Measurements from ENCODE around the gene SMAD5. TPM values are rescaled to one million over a fixed set of nuclear protein-coding genes. Genes with fewer than 3 reads are reported as not detected.

The SMAD5 gene
- total and polyA plus RNA-seq, 2 of the 13 experiments (the other 11 are each of a cell fraction or from before 2014, with no cell fraction given): 27.2 to 48.5 TPM

- H3K4me2 ChIP-seq (ENCODE audit: low read depth, low read length): no peak overlapping the region
- CTCF ChIA-PET (ENCODE audit: low intra/inter-chr PET ratio, low total read pairs): no interaction called here
- DNase-seq (ENCODE audit: low spot score) (no peak), FAIRE-seq (no peak), ATAC-seq (no peak)
- H3K4me3 ChIP-seq (replicated peaks in 1 of 3; ENCODE audit: insufficient read depth in 1 of 3, low read depth in 2 of 3, low read length in 3 of 3): no peak overlapping the region
- intact Hi-C loops (cut with micrococcal nuclease; ENCODE audit: unreplicated experiment): no loop called here
- POLR2A ChIA-PET: no interaction called here
- H4K20me1 ChIP-seq (ENCODE audit: insufficient read depth, low read length): no peaks in the 10 kb centered on the region
- no peak overlapping the region for H2AFZ ChIP-seq (ENCODE audit: low read length)
- WGBS (ENCODE audit: low lambda C conversion rate): 49% methylated on average over 8 of the region's 8 CpGs
- H3K4me1 ChIP-seq (ENCODE audit: insufficient read depth, low read length): no peaks in the 10 kb centered on the region
- in situ Hi-C loops (cut with HindIII; ENCODE audit: extremely low pct_ligation_motif_present, low pct_unique_long_range_greater_than_20kb): no loop called here
- H3K27ac ChIP-seq (ENCODE audit: extremely low read length, insufficient read depth, low read length): no peak overlapping the region
- peaks cover 0 to 41% of the 10 kb centered on the region in 2 experiments; a peak in 3 of 5 replicates for H3K27me3 ChIP-seq (ENCODE audit: control insufficient read depth in 1 of 2, insufficient read depth in 2 of 2, low read length in 2 of 2)
- H3K36me3 ChIP-seq (replicated peaks in 1 of 2; ENCODE audit: control insufficient read depth in 1 of 2, insufficient read depth in 2 of 2, low read length in 2 of 2): no peaks in the 10 kb centered on the region
- H3K9ac ChIP-seq (ENCODE audit: insufficient read depth, low read depth, low read length): no peak overlapping the region
- no peaks in the 10 kb centered on the region for H3K9me3 ChIP-seq (ENCODE audit: low read length)
- no TSS peak for BruUV-seq (replicated peaks)
- TF ChIP-seq ZNF331 (CRISPR knock-in tag; IDR thresholded peaks at IDR 0.05) (peak; percentile 87), GATA4 (IDR thresholded peaks at IDR 0.05; ENCODE audit: borderline replicate concordance, low read depth) (no peak)
- H3K79me2 ChIP-seq (ENCODE audit: insufficient read depth, low read length): no peaks in the 10 kb centered on the region
Observed at GRCh38 chr5:136205061-136205702, 72.5 kb downstream of the SMAD5 start.

GRCh38 chr5:136205941-136206340, 73.3 kb downstream of the SMAD5 start:
- no peak overlapping the region for H2AFZ ChIP-seq (ENCODE audit: low read length)
- H3K4me2 ChIP-seq (ENCODE audit: low read depth, low read length): no peak overlapping the region
- no peaks in the 10 kb centered on the region for H3K9me3 ChIP-seq (ENCODE audit: low read length)
- H3K36me3 ChIP-seq (replicated peaks in 1 of 2; ENCODE audit: control insufficient read depth in 1 of 2, insufficient read depth in 2 of 2, low read length in 2 of 2): no peaks in the 10 kb centered on the region
- CTCF ChIA-PET (ENCODE audit: low intra/inter-chr PET ratio, low total read pairs): no interaction called here
- POLR2A ChIA-PET: no interaction called here
- H3K4me3 ChIP-seq (replicated peaks in 1 of 3; ENCODE audit: insufficient read depth in 1 of 3, low read depth in 2 of 3, low read length in 3 of 3): no peak overlapping the region
- WGBS (ENCODE audit: low lambda C conversion rate): 0% methylated on average over 3 of the region's 4 CpGs
- peaks cover 0 to 44% of the 10 kb centered on the region in 2 experiments; a peak in 3 of 5 replicates for H3K27me3 ChIP-seq (ENCODE audit: control insufficient read depth in 1 of 2, insufficient read depth in 2 of 2, low read length in 2 of 2)
- H3K27ac ChIP-seq (ENCODE audit: extremely low read length, insufficient read depth, low read length): no peak overlapping the region
- no peaks in the 10 kb centered on the region for H3K4me1 ChIP-seq (ENCODE audit: insufficient read depth, low read length)
- ATAC-seq (no peak), DNase-seq (ENCODE audit: low spot score) (no peak), FAIRE-seq (no peak)
- H3K9ac ChIP-seq (ENCODE audit: insufficient read depth, low read depth, low read length): no peak overlapping the region
- no TSS peak for BruUV-seq (replicated peaks)
- H4K20me1 ChIP-seq (ENCODE audit: insufficient read depth, low read length): no peaks in the 10 kb centered on the region
- no peaks in the 10 kb centered on the region for H3K79me2 ChIP-seq (ENCODE audit: insufficient read depth, low read length)
- in situ Hi-C loops (cut with HindIII; ENCODE audit: extremely low pct_ligation_motif_present, low pct_unique_long_range_greater_than_20kb): no loop called here
- intact Hi-C loops (cut with micrococcal nuclease; ENCODE audit: unreplicated experiment): no loop called here
- TF ChIP-seq PLSCR1 (CRISPR knock-in tag; IDR thresholded peaks at IDR 0.05; ENCODE audit: borderline replicate concordance): no peak
- TF ChIP-seq JDP2 (CRISPR knock-in tag; IDR thresholded peaks at IDR 0.05; ENCODE audit: borderline replicate concordance): no peak
- TF ChIP-seq ZBTB25 (CRISPR knock-in tag; IDR thresholded peaks at IDR 0.05): no peak
- TF ChIP-seq HBP1 (CRISPR knock-in tag; IDR thresholded peaks at IDR 0.05; ENCODE audit: low read depth): no peak
- no peak for TF ChIP-seq ZNF781 (CRISPR knock-in tag; IDR thresholded peaks at IDR 0.05; ENCODE audit: borderline replicate concordance, not compliant biosample characterization)
- no peak for TF ChIP-seq NR2F2 (IDR thresholded peaks at IDR 0.05; ENCODE audit: borderline replicate concordance, low read depth)
- no peak for TF ChIP-seq FLYWCH1 (CRISPR knock-in tag; IDR thresholded peaks at IDR 0.05)
- TF ChIP-seq TOE1 (CRISPR knock-in tag; IDR thresholded peaks at IDR 0.05): no peak
- TF ChIP-seq ZNF563 (CRISPR knock-in tag; IDR thresholded peaks at IDR 0.05): no peak
- TF ChIP-seq CTCF (CRISPR knock-in tag; IDR thresholded peaks at IDR 0.05): no peak

All from HepG2 (cell line).